ENCODE data around the gene DEK.

DEK gene

DNA sequence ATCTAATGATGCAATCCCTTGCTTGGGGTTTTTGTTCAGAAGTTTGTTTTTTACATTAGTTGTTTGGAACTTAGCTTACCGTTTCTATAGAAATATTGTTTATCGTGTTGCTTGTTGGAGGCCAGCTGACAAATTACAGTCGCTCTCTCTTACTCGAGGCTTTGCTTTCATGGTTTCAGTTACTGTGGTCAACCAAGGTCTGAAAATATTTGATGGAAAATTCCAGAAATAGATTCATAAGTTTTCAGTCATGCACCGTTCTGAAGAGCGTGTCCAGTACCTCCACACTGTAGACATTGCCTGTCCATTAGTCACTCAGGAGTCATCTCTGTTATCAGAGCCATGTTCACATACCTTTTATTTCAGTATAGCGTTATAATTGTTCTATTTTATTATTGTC lies 47.9 kb downstream of the DEK start:
- Histone ChIP-seq H3K27me3 (ENCODE audit: insufficient read depth, low read length) (no peaks in the 10 kb centered on the region), H3K36me3 (ENCODE audit: insufficient read depth, low read length) (peaks cover 44% of the 10 kb centered on the region), H3K4me3 (ENCODE audit: low read depth, low read length, poor library complexity, severe bottlenecking) (no peak overlapping the region), H3K9me2 (ENCODE audit: low read depth, low read length) (no peaks in the 10 kb centered on the region), H4K20me1 (ENCODE audit: insufficient read depth, low read length) (no peaks in the 10 kb centered on the region), H3K27ac (ENCODE audit: low read depth, low read length, poor library complexity, severe bottlenecking) (no peak overlapping the region), H2AFZ (ENCODE audit: low read length) (no peak overlapping the region), H3K79me2 (ENCODE audit: insufficient read depth, low read length) (no peaks in the 10 kb centered on the region), H3K4me2 (ENCODE audit: low read length) (no peak overlapping the region), H3K9me3 (ENCODE audit: low read length) (no peaks in the 10 kb centered on the region), H3K4me1 (ENCODE audit: insufficient read depth, low read length, severe bottlenecking) (peaks cover 20% of the 10 kb centered on the region), H3F3A (ENCODE audit: insufficient read depth, low read length) (no peaks in the 10 kb centered on the region), H3K9ac (ENCODE audit: low read length) (no peak overlapping the region)
- TF ChIP-seq EZH2 (IDR thresholded peaks at IDR 0.05; ENCODE audit: borderline replicate concordance, low read length), result no peak
- TF ChIP-seq, protein P1, sequence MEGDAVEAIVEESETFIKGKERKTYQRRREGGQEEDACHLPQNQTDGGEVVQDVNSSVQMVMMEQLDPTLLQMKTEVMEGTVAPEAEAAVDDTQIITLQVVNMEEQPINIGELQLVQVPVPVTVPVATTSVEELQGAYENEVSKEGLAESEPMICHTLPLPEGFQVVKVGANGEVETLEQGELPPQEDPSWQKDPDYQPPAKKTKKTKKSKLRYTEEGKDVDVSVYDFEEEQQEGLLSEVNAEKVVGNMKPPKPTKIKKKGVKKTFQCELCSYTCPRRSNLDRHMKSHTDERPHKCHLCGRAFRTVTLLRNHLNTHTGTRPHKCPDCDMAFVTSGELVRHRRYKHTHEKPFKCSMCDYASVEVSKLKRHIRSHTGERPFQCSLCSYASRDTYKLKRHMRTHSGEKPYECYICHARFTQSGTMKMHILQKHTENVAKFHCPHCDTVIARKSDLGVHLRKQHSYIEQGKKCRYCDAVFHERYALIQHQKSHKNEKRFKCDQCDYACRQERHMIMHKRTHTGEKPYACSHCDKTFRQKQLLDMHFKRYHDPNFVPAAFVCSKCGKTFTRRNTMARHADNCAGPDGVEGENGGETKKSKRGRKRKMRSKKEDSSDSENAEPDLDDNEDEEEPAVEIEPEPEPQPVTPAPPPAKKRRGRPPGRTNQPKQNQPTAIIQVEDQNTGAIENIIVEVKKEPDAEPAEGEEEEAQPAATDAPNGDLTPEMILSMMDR (IDR thresholded peaks at IDR 0.05; ENCODE audit: low read length), result no peak

DNA sequence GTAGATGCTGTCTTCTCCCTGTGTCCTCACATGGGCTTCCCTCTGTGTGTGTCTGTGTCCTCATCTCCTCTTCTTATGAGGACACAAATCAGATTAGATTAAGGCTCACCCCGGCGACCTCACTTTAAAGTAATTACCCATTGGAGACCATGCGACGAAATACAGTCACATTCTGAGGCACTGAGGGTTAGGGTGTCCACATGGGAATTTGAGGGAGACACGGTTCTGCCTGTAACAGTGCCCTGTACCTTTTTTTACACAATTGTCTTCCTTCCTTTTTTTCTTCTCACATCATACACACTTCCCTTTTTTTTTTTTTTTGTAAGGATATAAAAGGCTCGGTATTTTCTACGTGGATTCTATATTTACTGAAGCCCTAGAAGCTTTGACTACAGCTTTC lies 48.9 kb downstream of the DEK start:
- no peak overlapping the region for H3K4me2 ChIP-seq (ENCODE audit: low read length)
- H3K9me3 ChIP-seq (ENCODE audit: low read length), result no peaks in the 10 kb centered on the region
- no peak for TF ChIP-seq EZH2 (IDR thresholded peaks at IDR 0.05; ENCODE audit: borderline replicate concordance, low read length)
- TF ChIP-seq, protein P1 (IDR thresholded peaks at IDR 0.05; ENCODE audit: low read length), result no peak
- H3K79me2 ChIP-seq (ENCODE audit: insufficient read depth, low read length), result no peaks in the 10 kb centered on the region
- H3K9ac ChIP-seq (ENCODE audit: low read length), result no peak overlapping the region
- H3K36me3 ChIP-seq (ENCODE audit: insufficient read depth, low read length), result peaks cover 37% of the 10 kb centered on the region
- H3K9me2 ChIP-seq (ENCODE audit: low read depth, low read length), result no peaks in the 10 kb centered on the region
- no peaks in the 10 kb centered on the region for H4K20me1 ChIP-seq (ENCODE audit: insufficient read depth, low read length)
- H2AFZ ChIP-seq (ENCODE audit: low read length), result no peak overlapping the region
- H3K27ac ChIP-seq (ENCODE audit: low read depth, low read length, poor library complexity, severe bottlenecking), result peak overlapping the region; percentile 16
- no peaks in the 10 kb centered on the region for H3F3A ChIP-seq (ENCODE audit: insufficient read depth, low read length)
- H3K27me3 ChIP-seq (ENCODE audit: insufficient read depth, low read length), result no peaks in the 10 kb centered on the region
- H3K4me3 ChIP-seq (ENCODE audit: low read depth, low read length, poor library complexity, severe bottlenecking), result no peak overlapping the region
- peaks cover 25% of the 10 kb centered on the region for H3K4me1 ChIP-seq (ENCODE audit: insufficient read depth, low read length, severe bottlenecking)

DNA sequence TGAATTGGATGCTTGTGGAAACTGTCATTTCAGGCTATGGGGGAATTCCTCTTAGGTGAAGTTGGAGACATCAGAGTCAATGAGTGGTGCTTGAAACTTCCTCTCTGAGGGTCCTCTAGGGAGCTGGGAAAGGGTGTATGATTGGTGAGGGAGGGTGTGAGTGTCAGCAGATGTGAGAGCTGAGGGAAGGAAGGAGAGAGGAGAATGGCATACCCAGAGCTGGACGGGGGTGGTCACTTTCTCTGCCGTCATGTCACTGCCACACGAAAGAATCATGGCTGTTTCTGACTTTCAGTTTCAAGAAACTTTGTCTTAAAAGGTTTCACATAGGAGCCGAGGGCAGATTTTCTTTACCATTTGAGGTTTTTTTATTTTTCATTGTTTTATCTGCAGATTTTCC lies 50.3 kb downstream of the DEK start:
- no peaks in the 10 kb centered on the region for H3F3A ChIP-seq (ENCODE audit: insufficient read depth, low read length)
- TF ChIP-seq, protein P1 (IDR thresholded peaks at IDR 0.05; ENCODE audit: low read length), result no peak
- no peak for TF ChIP-seq EZH2 (IDR thresholded peaks at IDR 0.05; ENCODE audit: borderline replicate concordance, low read length)
- no peak overlapping the region for H2AFZ ChIP-seq (ENCODE audit: low read length)
- no peak overlapping the region for H3K4me3 ChIP-seq (ENCODE audit: low read depth, low read length, poor library complexity, severe bottlenecking)
- H3K79me2 ChIP-seq (ENCODE audit: insufficient read depth, low read length), result no peaks in the 10 kb centered on the region
- no peaks in the 10 kb centered on the region for H3K9me3 ChIP-seq (ENCODE audit: low read length)
- H3K36me3 ChIP-seq (ENCODE audit: insufficient read depth, low read length), result peaks cover 29% of the 10 kb centered on the region
- H4K20me1 ChIP-seq (ENCODE audit: insufficient read depth, low read length), result no peaks in the 10 kb centered on the region
- no peak overlapping the region for H3K9ac ChIP-seq (ENCODE audit: low read length)
- no peak overlapping the region for H3K4me2 ChIP-seq (ENCODE audit: low read length)
- peaks cover 25% of the 10 kb centered on the region for H3K4me1 ChIP-seq (ENCODE audit: insufficient read depth, low read length, severe bottlenecking)
- H3K27ac ChIP-seq (ENCODE audit: low read depth, low read length, poor library complexity, severe bottlenecking), result no peak overlapping the region
- H3K9me2 ChIP-seq (ENCODE audit: low read depth, low read length), result no peaks in the 10 kb centered on the region
- H3K27me3 ChIP-seq (ENCODE audit: insufficient read depth, low read length), result no peaks in the 10 kb centered on the region

Measured in OCI-LY1 (cell line).